PC-9 (cell line): ENCODE measurements around the gene CSF3R. TPM values are rescaled to one million over a fixed set of nuclear protein-coding genes. Genes with fewer than 3 reads are reported as not detected.

ENCODE experiments used
- BruUV-seq: library from RNA; stranded (reverse); fragments of 400-500 nt; replicated peaks from 2 replicates; lab custom pipeline; 2021; lab: Mats Ljungman, UMichigan
- CTCF ChIA-PET: fragments of 300-600 bp; sonication (Branson Sonifier 250); formaldehyde crosslinking; loops from one replicate; lab custom pipeline; 2022; ENCODE audit warnings: antibody characterized with exemption; lab: Charles Lee
- POLR2A ChIA-PET: fragments of 300-600 bp; sonication (Branson Sonifier 250); formaldehyde crosslinking; loops from one replicate; lab custom pipeline; 2022; ENCODE audit warnings: antibody characterized with exemption; ENCODE audit not compliant: unreplicated experiment; lab: Charles Lee
- DNase-seq, 2 experiments: peaks; one replicate each; pipeline versions ENCODE4 v3.0.0 to v3.0.0-alpha.2; 2015 to 2022; ENCODE audit warnings: mixed read lengths in 1 of 2
- H2AFZ ChIP-seq: fragments of 200-600 bp; sonication (generic); 2 replicates; pipeline ENCODE4 v1.8.1; 2017; ENCODE audit warnings: antibody characterized with exemption
- H3F3A ChIP-seq: fragments of 200-600 bp; sonication (generic); 2 replicates; pipeline ENCODE4 v1.8.1; 2017; ENCODE audit warnings: antibody characterized with exemption, mild to moderate bottlenecking, low read depth; ENCODE audit not compliant: insufficient read depth
- H3K27ac ChIP-seq: fragments of 200-600 bp; sonication (generic); 2 replicates; pipeline ENCODE4 v1.6.1; 2016; ENCODE audit warnings: mixed run types
- H3K27me3 ChIP-seq: fragments of 200-600 bp; sonication (generic); 2 replicates; pipeline ENCODE4 v1.6.1; 2016; ENCODE audit warnings: low read depth, mixed run types; ENCODE audit not compliant: insufficient read depth
- H3K36me3 ChIP-seq: fragments of 200-600 bp; sonication (generic); 2 replicates; pipeline ENCODE4 v1.6.1; 2016; ENCODE audit warnings: low read depth, mixed run types
- H3K4me1 ChIP-seq: fragments of 200-600 bp; sonication (generic); replicated peaks from 2 replicates; pipeline ENCODE4 v1.6.1; 2016; ENCODE audit warnings: mixed run types; ENCODE audit not compliant: insufficient read depth
- H3K4me2 ChIP-seq: fragments of 200-600 bp; sonication (generic); 2 replicates; pipeline ENCODE4 v1.6.1; 2017; ENCODE audit warnings: mixed run types
- H3K4me3 ChIP-seq: fragments of 200-600 bp; sonication (generic); 2 replicates; pipeline ENCODE4 v1.6.1; 2016; ENCODE audit warnings: mixed run types
- H3K79me2 ChIP-seq: fragments of 200-600 bp; sonication (generic); 2 replicates; pipeline ENCODE4 v1.6.1; 2017; ENCODE audit warnings: low read depth, mixed run types
- H3K9me2 ChIP-seq: fragments of 200-600 bp; sonication (generic); 2 replicates; pipeline ENCODE4 v1.8.1; 2017; ENCODE audit warnings: mild to moderate bottlenecking; ENCODE audit not compliant: insufficient read depth
- H3K9me3 ChIP-seq: fragments of 200-600 bp; sonication (generic); 2 replicates; pipeline ENCODE4 v1.8.1; 2016; ENCODE audit warnings: low read depth; ENCODE audit not compliant: insufficient read depth
- H4K20me1 ChIP-seq: fragments of 200-600 bp; sonication (generic); 2 replicates; pipeline ENCODE4 v1.8.1; 2017; ENCODE audit not compliant: insufficient read depth
- CTCF ChIP-seq: fragments of 200-600 bp; sonication (generic); conservative IDR thresholded peaks from 2 replicates; pipeline ENCODE4 v1.6.1; 2017; ENCODE audit warnings: mixed run types, antibody characterized with exemption, mild to moderate bottlenecking, moderate library complexity
- EZH2 ChIP-seq: fragments of 200-600 bp; sonication (generic); IDR thresholded peaks from 2 replicates; pipeline ENCODE4 v1.8.0; 2017; ENCODE audit warnings: antibody characterized with exemption, low read depth
- intact Hi-C: fragments of 100-400 bp; cut with micrococcal nuclease; formaldehyde crosslinking; loops from one replicate; pipeline ENCODE4 v1.10.0; 2022; ENCODE audit not compliant: unreplicated experiment
- total RNA-seq: library from RNA; stranded (reverse); gene quantifications from 2 replicates; pipeline ENCODE4 v1.2.3, GENCODE V29; 2021

The CSF3R gene
- total RNA-seq, 1 experiment from 2014 or later = not detected

GRCh38 chr1:36520771-36521420, 38.2 kb upstream of the CSF3R start:
- H3F3A ChIP-seq = no peaks in the 10 kb centered on the region; the same call in 1 of the 2 replicates
- DNase-seq = no peak
- H3K27ac ChIP-seq = no peak overlapping the region
- no peaks in the 10 kb centered on the region for H3K36me3 ChIP-seq
- CTCF ChIA-PET = no interaction called here
- no peak for TF ChIP-seq CTCF
- no peak overlapping the region for H3K4me3 ChIP-seq
- no peaks in the 10 kb centered on the region for H3K9me3 ChIP-seq
- H2AFZ ChIP-seq = no peak overlapping the region
- no TSS peak for BruUV-seq
- no peak overlapping the region for H3K4me2 ChIP-seq
- no peaks in the 10 kb centered on the region for H3K27me3 ChIP-seq
- intact Hi-C loops = no loop called here
- no peaks in the 10 kb centered on the region for H3K9me2 ChIP-seq
- POLR2A ChIA-PET = no interaction called here
- no peaks in the 10 kb centered on the region for H4K20me1 ChIP-seq
- no peaks in the 10 kb centered on the region for H3K4me1 ChIP-seq
- no peaks in the 10 kb centered on the region for H3K79me2 ChIP-seq

GRCh38 chr1:36520056-36520455, 37.3 kb upstream of the CSF3R start:
- H3F3A ChIP-seq = no peaks in the 10 kb centered on the region; the same call in 1 of the 2 replicates
- no peak overlapping the region for H3K4me2 ChIP-seq
- no peaks in the 10 kb centered on the region for H3K9me2 ChIP-seq
- no peaks in the 10 kb centered on the region for H3K27me3 ChIP-seq
- CTCF ChIA-PET = no interaction called here
- no peaks in the 10 kb centered on the region for H3K4me1 ChIP-seq
- POLR2A ChIA-PET = no interaction called here
- H4K20me1 ChIP-seq = no peaks in the 10 kb centered on the region
- H3K9me3 ChIP-seq = no peaks in the 10 kb centered on the region
- H3K4me3 ChIP-seq = no peak overlapping the region
- intact Hi-C loops = no loop called here
- no peaks in the 10 kb centered on the region for H3K36me3 ChIP-seq
- no peak for DNase-seq
- H3K79me2 ChIP-seq = no peaks in the 10 kb centered on the region
- no peak overlapping the region for H2AFZ ChIP-seq
- TF ChIP-seq CTCF = no peak
- no peak for TF ChIP-seq EZH2
- no TSS peak for BruUV-seq
- no peak overlapping the region for H3K27ac ChIP-seq

- no TSS peak for BruUV-seq
- Histone ChIP-seq H3K4me2 (no peak overlapping the region), H3K4me1 (no peaks in the 10 kb centered on the region), H3K36me3 (no peaks in the 10 kb centered on the region), H3K27ac (no peak overlapping the region), H3F3A (no peaks in the 10 kb centered on the region), H3K4me3 (no peak overlapping the region), H3K9me3 (no peaks in the 10 kb centered on the region), H4K20me1 (no peaks in the 10 kb centered on the region), H3K27me3 (no peaks in the 10 kb centered on the region), H3K9me2 (no peaks in the 10 kb centered on the region), H2AFZ (no peak overlapping the region), H3K79me2 (no peaks in the 10 kb centered on the region)
- intact Hi-C loops = loop anchor here (5.0 kb wide), 2 partner anchors 660 to 805 kb away; no protein-coding TSS in a partner anchor
- ChIA-PET POLR2A (interaction anchor here (0.5 kb wide), 1 partner anchor 286 kb away, joined by 3 read pairs; no protein-coding TSS in a partner anchor), CTCF (interaction anchor here (0.6 to 0.7 kb wide), 2 partner anchors 174 to 806 kb away, joined by 3 to 4 read pairs; no protein-coding TSS in a partner anchor)
- TF ChIP-seq EZH2 = no peak
- no peak for TF ChIP-seq CTCF
- DNase-seq = no peak
Observed at GRCh38 chr1:36517011-36517771, 34.5 kb upstream of the CSF3R start.
